Endothelial cell of umbilical vein (primary cell): ENCODE data around the gene RUNX2. TPM values are rescaled to one million over a fixed set of nuclear protein-coding genes. Genes with fewer than 3 reads are reported as not detected.

Source experiments
- BruUV-seq: library from RNA; stranded (reverse); fragments of 400-500 nt; replicated peaks from 2 replicates; lab custom pipeline; 2021; lab: Mats Ljungman, UMichigan
- CTCF ChIA-PET: fragments of 300-600, 350-600 bp; sonication (Branson Sonifier 250); formaldehyde crosslinking; loops from one replicate; lab custom pipeline; 2021; ENCODE audit warnings: antibody characterized with exemption, inconsistent platforms; lab: Charles Lee
- POLR2A ChIA-PET: fragments of 300-600, 350-600 bp; sonication (Branson Sonifier 250); formaldehyde crosslinking; loops from one replicate; lab custom pipeline; 2021; ENCODE audit warnings: antibody characterized with exemption, inconsistent platforms; lab: Charles Lee
- DNase-seq: peaks from one replicate; pipeline ENCODE4 v3.0.0-alpha.2; 2011; ENCODE audit warnings: low read depth, low spot score
- FAIRE-seq: peaks from 2 replicates; lab custom pipeline; 2011; peaks lifted over from hg19 to GRCh38; lab: Jason Lieb, UNC
- H2AFZ ChIP-seq: 2 replicates; pipeline ENCODE4 v1.6.0; 2012; ENCODE audit warnings: low read depth, low read length, control low read depth, inconsistent platforms
- H3K27ac ChIP-seq: 2 replicates; pipeline ENCODE4 v1.5.1; 2011; ENCODE audit warnings: low read depth, mild to moderate bottlenecking, control low read depth, low read length, moderate library complexity; ENCODE audit not compliant: insufficient read depth
- H3K27me3 ChIP-seq, 2 experiments: 2 replicates each; pipeline versions ENCODE4 v1.6.0 to v1.6.1; 2011; ENCODE audit warnings: low read length in 2 of 2, mixed read lengths in 1 of 2; ENCODE audit not compliant: control insufficient read depth in 2 of 2, insufficient read depth in 2 of 2
- H3K36me3 ChIP-seq, 2 experiments: 2 replicates in 1 of 2; 3 replicates in 1 of 2; pipeline ENCODE4 v1.5.1; 2011; ENCODE audit warnings: low read length in 2 of 2, mild to moderate bottlenecking in 1 of 2, moderate library complexity in 1 of 2; ENCODE audit not compliant: control insufficient read depth in 2 of 2, insufficient read depth in 2 of 2; ENCODE audit errors: extremely low read depth in 1 of 2
- H3K4me1 ChIP-seq: 3 replicates; pipeline ENCODE4 v1.5.1; 2011; ENCODE audit warnings: mild to moderate bottlenecking, low read length; ENCODE audit not compliant: control insufficient read depth, insufficient read depth; ENCODE audit errors: extremely low read depth
- H3K4me2 ChIP-seq: 2 replicates; pipeline ENCODE4 v1.6.1; 2011; ENCODE audit warnings: low read length, control low read depth, mixed read lengths; ENCODE audit not compliant: insufficient read depth
- H3K4me3 ChIP-seq, 3 experiments: fragments of 200-600 bp in 1 of 3; sonication (generic), shearing (Covaris generic) in 1 of 3; replicated peaks in 1 of 3; 2 replicates each; pipeline ENCODE4 v1.5.1; 2011 to 2016; ENCODE audit warnings: control low read depth in 3 of 3, low read length in 3 of 3, mild to moderate bottlenecking in 2 of 3, inconsistent platforms in 1 of 3, low read depth in 1 of 3, moderate library complexity in 1 of 3; ENCODE audit not compliant: insufficient read depth in 1 of 3
- H3K79me2 ChIP-seq: 2 replicates; pipeline ENCODE4 v1.6.0; 2012; ENCODE audit warnings: low read length, inconsistent platforms; ENCODE audit not compliant: control insufficient read depth, insufficient read depth
- H3K9ac ChIP-seq: replicated peaks from 2 replicates; pipeline ENCODE3; 2011; ENCODE audit warnings: low read length, control low read depth; ENCODE audit not compliant: insufficient read depth; ENCODE audit errors: extremely low read depth
- H3K9me1 ChIP-seq: replicated peaks from 3 replicates; pipeline ENCODE4 v1.6.0; 2011; ENCODE audit warnings: mild to moderate bottlenecking, low read length; ENCODE audit not compliant: control insufficient read depth, insufficient read depth; ENCODE audit errors: extremely low read depth
- H3K9me3 ChIP-seq: replicated peaks from 2 replicates; pipeline ENCODE4 v1.5.1; 2012; ENCODE audit warnings: low read length, inconsistent platforms; ENCODE audit not compliant: control insufficient read depth, insufficient read depth
- H4K20me1 ChIP-seq: replicated peaks from 2 replicates; pipeline ENCODE3; 2011; ENCODE audit warnings: mild to moderate bottlenecking, low read length; ENCODE audit not compliant: control insufficient read depth, insufficient read depth; ENCODE audit errors: extremely low read depth
- EZH2 ChIP-seq: IDR thresholded peaks from 2 replicates; pipeline ENCODE4 v1.6.1; 2012; ENCODE audit warnings: borderline replicate concordance, low read depth, mild to moderate bottlenecking, moderate library complexity, low read length, inconsistent platforms; ENCODE audit not compliant: severe bottlenecking
- FOS ChIP-seq: IDR thresholded peaks from 2 replicates; pipeline ENCODE4 v1.6.1; 2011; ENCODE audit warnings: mild to moderate bottlenecking, low read length, moderate library complexity, borderline replicate concordance; ENCODE audit not compliant: insufficient read depth
- GATA2 ChIP-seq: IDR thresholded peaks from 2 replicates; pipeline ENCODE4 v1.7.0; 2011; ENCODE audit warnings: low read depth, mild to moderate bottlenecking, moderate library complexity, mixed read lengths, low read length; ENCODE audit not compliant: insufficient read length, insufficient read depth
- MYC ChIP-seq: IDR thresholded peaks from one replicate; pipeline ENCODE4 v1.6.1; 2011; ENCODE audit warnings: mild to moderate bottlenecking, low read depth, low read length
- POLR2A ChIP-seq: IDR thresholded peaks from 2 replicates; pipeline ENCODE4 v1.6.1; 2012; ENCODE audit warnings: low read depth, mild to moderate bottlenecking, control low read depth, low read length
- POLR2AphosphoS5 ChIP-seq: IDR thresholded peaks from 2 replicates; pipeline ENCODE4 v1.6.1; 2012; ENCODE audit warnings: low read depth, mild to moderate bottlenecking, control low read depth, low read length, moderate library complexity; ENCODE audit not compliant: insufficient read depth
- dilution Hi-C: fragments of 300-500 bp; cut with MboI; formaldehyde crosslinking; loops from one replicate; pipeline ENCODE4 v1.15.0; 2019; ENCODE audit warnings: low sequenced_read_pairs; ENCODE audit not compliant: extremely low pct_ligation_motif_present
- intact Hi-C: fragments of 100-400 bp; cut with micrococcal nuclease; formaldehyde crosslinking; loops from one replicate; pipeline ENCODE4 v1.10.0; 2022
- polyA plus RNA-seq, 4 experiments: library from polyadenylated mRNA; depleted of rRNA in 3 of 4; stranded (reverse) in 3 of 4; unstranded in 1 of 4; fragments of >200 nt; gene quantifications; 2 replicates each; pipeline versions ENCODE4 v1.2.1 to v1.2.3, GENCODE V29; 2011 to 2012; ENCODE audit warnings: missing spikeins in 1 of 4
- total RNA-seq: library from RNA; stranded (reverse); gene quantifications from 2 replicates; pipeline ENCODE4 v1.2.3, GENCODE V29; 2021
- TF ChIP-seq, protein P1 (sequence below), 2 donors: IDR thresholded peaks; 1 replicate in 1 of 2; 2 replicates in 1 of 2; pipeline ENCODE4 v1.5.1; 2011; ENCODE audit warnings: low read length in 2 of 2, mild to moderate bottlenecking in 2 of 2, moderate library complexity in 2 of 2, control low read depth in 1 of 2, inconsistent platforms in 1 of 2, low read depth in 1 of 2; ENCODE audit not compliant: insufficient read depth in 1 of 2; ENCODE audit errors: extremely low read depth in 1 of 2
- TF ChIP-seq, protein P2 (sequence below): IDR thresholded peaks from 2 replicates; pipeline ENCODE4 v1.6.1; 2011; ENCODE audit not compliant: insufficient read depth, insufficient read length

RUNX2 gene
- total and polyA plus RNA-seq, 2 donors (not counting 3 experiments of a cell fraction or from before 2014, with no cell fraction given): 0.06 TPM; not detected in 1

DNA sequence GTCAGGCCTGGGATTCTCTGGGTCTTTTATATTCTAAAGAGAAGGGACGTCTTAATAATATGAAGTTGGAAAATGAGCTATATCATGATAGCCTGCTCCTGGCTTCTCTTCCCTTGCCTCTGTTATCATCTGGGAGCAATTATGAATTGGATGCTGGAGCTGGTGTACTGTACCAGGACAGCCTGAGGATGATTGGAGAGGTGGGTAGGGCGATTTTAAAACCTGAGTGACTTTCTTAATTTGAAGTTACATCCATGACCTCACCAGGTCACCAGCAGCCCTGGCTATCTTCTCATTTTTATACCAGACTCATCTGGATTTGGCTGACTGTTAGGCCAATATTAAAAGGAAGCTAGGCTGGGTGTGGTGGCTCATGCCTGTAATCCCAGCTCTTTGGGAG lies 369.9 kb downstream of the RUNX2 start:
- BruUV-seq: no TSS peak
- Histone ChIP-seq H3K4me1 (no peaks in the 10 kb centered on the region), H3K9me3 (no peaks in the 10 kb centered on the region), H3K27me3 (peaks cover 0 to 3% of the 10 kb centered on the region in 2 experiments), H4K20me1 (no peaks in the 10 kb centered on the region), H3K9me1 (no peaks in the 10 kb centered on the region), H3K36me3 (no peaks in the 10 kb centered on the region), H2AFZ (no peak overlapping the region), H3K27ac (no peak overlapping the region), H3K4me2 (no peak overlapping the region), H3K79me2 (no peaks in the 10 kb centered on the region), H3K4me3 (no peak overlapping the region), H3K9ac (no peak overlapping the region)
- intact Hi-C loops: no loop called here
- TF ChIP-seq POLR2A (no peak), POLR2AphosphoS5 (no peak), EZH2 (no peak), MYC (no peak)
- TF ChIP-seq, protein P1, sequence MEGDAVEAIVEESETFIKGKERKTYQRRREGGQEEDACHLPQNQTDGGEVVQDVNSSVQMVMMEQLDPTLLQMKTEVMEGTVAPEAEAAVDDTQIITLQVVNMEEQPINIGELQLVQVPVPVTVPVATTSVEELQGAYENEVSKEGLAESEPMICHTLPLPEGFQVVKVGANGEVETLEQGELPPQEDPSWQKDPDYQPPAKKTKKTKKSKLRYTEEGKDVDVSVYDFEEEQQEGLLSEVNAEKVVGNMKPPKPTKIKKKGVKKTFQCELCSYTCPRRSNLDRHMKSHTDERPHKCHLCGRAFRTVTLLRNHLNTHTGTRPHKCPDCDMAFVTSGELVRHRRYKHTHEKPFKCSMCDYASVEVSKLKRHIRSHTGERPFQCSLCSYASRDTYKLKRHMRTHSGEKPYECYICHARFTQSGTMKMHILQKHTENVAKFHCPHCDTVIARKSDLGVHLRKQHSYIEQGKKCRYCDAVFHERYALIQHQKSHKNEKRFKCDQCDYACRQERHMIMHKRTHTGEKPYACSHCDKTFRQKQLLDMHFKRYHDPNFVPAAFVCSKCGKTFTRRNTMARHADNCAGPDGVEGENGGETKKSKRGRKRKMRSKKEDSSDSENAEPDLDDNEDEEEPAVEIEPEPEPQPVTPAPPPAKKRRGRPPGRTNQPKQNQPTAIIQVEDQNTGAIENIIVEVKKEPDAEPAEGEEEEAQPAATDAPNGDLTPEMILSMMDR (IDR thresholded peaks at IDR 0.05; ENCODE audit: extremely low read depth in 1 of 2, insufficient read depth in 1 of 2, low read depth in 1 of 2, low read length in 2 of 2): no peak
- TF ChIP-seq, protein P2, sequence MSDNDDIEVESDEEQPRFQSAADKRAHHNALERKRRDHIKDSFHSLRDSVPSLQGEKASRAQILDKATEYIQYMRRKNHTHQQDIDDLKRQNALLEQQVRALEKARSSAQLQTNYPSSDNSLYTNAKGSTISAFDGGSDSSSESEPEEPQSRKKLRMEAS: no peak
- ChIA-PET POLR2A (no interaction called here), CTCF (interaction anchor here (1.1 kb wide), 1 partner anchor 17 kb away, joined by 7 read pairs; no protein-coding TSS in a partner anchor)
- no peak for DNase-seq
- no peak for FAIRE-seq
- dilution Hi-C loops: no loop called here

DNA sequence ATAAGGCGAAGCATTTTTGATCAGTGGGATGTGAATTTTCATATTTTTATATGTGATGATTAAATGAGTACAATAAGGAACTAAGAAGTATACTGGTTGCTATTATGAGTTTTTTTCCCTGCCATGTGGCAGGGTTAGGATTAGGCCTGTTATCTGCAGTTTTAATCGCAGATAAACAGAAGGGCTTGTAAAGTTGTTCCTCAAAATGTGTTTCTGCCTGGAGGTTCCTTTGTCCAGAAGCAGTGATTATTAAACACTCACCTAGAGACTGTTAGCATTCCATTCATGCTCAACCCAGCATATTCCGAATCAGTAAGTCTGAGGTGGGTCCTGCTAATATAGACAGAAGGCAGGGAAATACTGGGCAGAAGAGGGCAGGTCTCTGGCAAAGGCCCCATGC lies 371.5 kb downstream of the RUNX2 start:
- no TSS peak for BruUV-seq
- DNase-seq (no peak), FAIRE-seq (no peak)
- Histone ChIP-seq H3K4me2 (no peak overlapping the region), H3K36me3 (no peaks in the 10 kb centered on the region), H3K9me3 (no peaks in the 10 kb centered on the region), H4K20me1 (no peaks in the 10 kb centered on the region), H3K9ac (no peak overlapping the region), H2AFZ (no peak overlapping the region), H3K27me3 (peaks cover 0 to 8% of the 10 kb centered on the region in 2 experiments), H3K79me2 (no peaks in the 10 kb centered on the region), H3K27ac (no peak overlapping the region), H3K4me1 (no peaks in the 10 kb centered on the region), H3K4me3 (no peak overlapping the region), H3K9me1 (no peaks in the 10 kb centered on the region)
- ChIA-PET POLR2A (no interaction called here), CTCF (no interaction called here)
- TF ChIP-seq POLR2AphosphoS5 (no peak), FOS (no peak), EZH2 (no peak), MYC (no peak), GATA2 (no peak)
- TF ChIP-seq, protein P1 (IDR thresholded peaks at IDR 0.05; ENCODE audit: extremely low read depth in 1 of 2, insufficient read depth in 1 of 2, low read depth in 1 of 2, low read length in 2 of 2): no peak
- dilution Hi-C loops: no loop called here
- intact Hi-C loops: no loop called here
